LNCAP (cell line): Measurements from ENCODE around the gene RBX1.

Source experiments
- TF ChIP-seq, protein P1 (sequence below): fragments of 450-650 bp; IDR thresholded peaks from 2 replicates; pipeline ENCODE4 v1.5.1; 2017; ENCODE audit warnings: mild to moderate bottlenecking

Gene RBX1

GRCh38 chr22:40958299-40958698, 7.1 kb downstream of the RBX1 start:
- TF ChIP-seq, protein P1, sequence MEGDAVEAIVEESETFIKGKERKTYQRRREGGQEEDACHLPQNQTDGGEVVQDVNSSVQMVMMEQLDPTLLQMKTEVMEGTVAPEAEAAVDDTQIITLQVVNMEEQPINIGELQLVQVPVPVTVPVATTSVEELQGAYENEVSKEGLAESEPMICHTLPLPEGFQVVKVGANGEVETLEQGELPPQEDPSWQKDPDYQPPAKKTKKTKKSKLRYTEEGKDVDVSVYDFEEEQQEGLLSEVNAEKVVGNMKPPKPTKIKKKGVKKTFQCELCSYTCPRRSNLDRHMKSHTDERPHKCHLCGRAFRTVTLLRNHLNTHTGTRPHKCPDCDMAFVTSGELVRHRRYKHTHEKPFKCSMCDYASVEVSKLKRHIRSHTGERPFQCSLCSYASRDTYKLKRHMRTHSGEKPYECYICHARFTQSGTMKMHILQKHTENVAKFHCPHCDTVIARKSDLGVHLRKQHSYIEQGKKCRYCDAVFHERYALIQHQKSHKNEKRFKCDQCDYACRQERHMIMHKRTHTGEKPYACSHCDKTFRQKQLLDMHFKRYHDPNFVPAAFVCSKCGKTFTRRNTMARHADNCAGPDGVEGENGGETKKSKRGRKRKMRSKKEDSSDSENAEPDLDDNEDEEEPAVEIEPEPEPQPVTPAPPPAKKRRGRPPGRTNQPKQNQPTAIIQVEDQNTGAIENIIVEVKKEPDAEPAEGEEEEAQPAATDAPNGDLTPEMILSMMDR, result no peak

- TF ChIP-seq, protein P1, result no peak
Measured at GRCh38 chr22:40960145-40960544, 9.0 kb downstream of the RBX1 start.

GRCh38 chr22:40965936-40966725, 15.0 kb downstream of the RBX1 start:
- TF ChIP-seq, protein P1, result no peak

- TF ChIP-seq, protein P1, result no peak
Measured at GRCh38 chr22:40966726-40967085, 15.5 kb downstream of the RBX1 start.

DNA sequence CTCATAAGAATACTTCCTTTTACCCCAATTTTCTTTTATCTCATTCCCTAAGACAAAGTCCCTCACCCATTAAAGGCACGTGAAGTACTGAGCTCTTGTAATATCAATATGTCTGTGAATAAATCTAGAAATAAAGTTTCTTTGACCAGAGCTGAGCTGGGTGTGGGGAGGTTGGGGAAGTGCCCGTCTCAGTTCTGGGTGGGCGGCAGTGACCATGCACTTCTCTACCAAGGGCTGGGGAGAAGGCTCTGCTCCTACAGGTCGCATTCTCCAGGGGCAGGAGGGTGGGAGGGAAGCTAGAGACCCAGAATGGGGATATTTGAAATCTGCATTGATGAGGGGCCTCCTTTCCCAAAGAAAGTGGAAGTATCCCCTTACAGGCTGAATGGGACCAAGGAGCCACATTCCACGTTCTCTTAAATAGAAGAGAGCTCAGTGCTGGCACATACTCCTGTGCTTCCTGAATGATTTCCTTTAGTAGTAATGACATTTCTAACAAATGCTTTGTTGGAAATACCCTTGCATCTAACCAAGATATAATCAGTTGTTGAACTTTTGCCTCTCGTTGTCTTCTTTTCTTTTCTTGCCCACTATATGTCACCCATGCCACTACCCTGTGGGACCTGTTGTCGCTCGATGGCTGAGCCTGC, 16.1 kb downstream of the RBX1 start:
- TF ChIP-seq, protein P1, result no peak

- TF ChIP-seq, protein P1, result no peak
Measured at GRCh38 chr22:40972587-40972986, 21.4 kb downstream of the RBX1 start.

GRCh38 chr22:40973144-40973543, 22.0 kb downstream of the RBX1 start:
- TF ChIP-seq, protein P1, result no peak
